NT2/D1 (cell line): ENCODE measurements around the gene FUNDC2.

Source experiments
- YY1 ChIP-seq: IDR thresholded peaks from 2 replicates; pipeline ENCODE4 v1.6.1; 2011; ENCODE audit not compliant: insufficient read length, insufficient read depth
- ZNF274 ChIP-seq: IDR thresholded peaks from 2 replicates; pipeline ENCODE4 v1.6.1; 2011; ENCODE audit warnings: mild to moderate bottlenecking, low read depth, low read length

- TF ChIP-seq ZNF274, result no peak
- no peak for TF ChIP-seq YY1
Observed at GRCh38 chrX:155000841-155001240, 25.8 kb upstream of the FUNDC2 start.
